Stimulated activated CD4-positive, alpha-beta T cell treated with anti-CD3 and anti-CD28 coated beads, Interleukin-1b, Interleukin-23, amount 100 ng/mL, for 4 hours (primary cell): ENCODE results near the gene SIPA1L3.
A peak's percentile ranks its signal among the peaks of the same experiment; 100 is the strongest.

Experiments used
- DNase-seq, 2 donors: peaks; one replicate each; pipeline ENCODE4 v3.0.0-alpha.2; 2020; ENCODE audit warnings: low read depth in 2 of 2

SIPA1L3 gene

GRCh38 chr19:38111898-38112297 is 204.9 kb downstream of the SIPA1L3 start:
- no peak for DNase-seq

GRCh38 chr19:38114651-38115050 is 207.6 kb downstream of the SIPA1L3 start:
- DNase-seq: no peak

GRCh38 chr19:38115271-38115802 is 208.3 kb downstream of the SIPA1L3 start:
- no peak for DNase-seq

- no peak for DNase-seq
Observed at GRCh38 chr19:38118176-38118575, 211.2 kb downstream of the SIPA1L3 start.

- no peak for DNase-seq
Observed at GRCh38 chr19:38120471-38121025, 213.5 kb downstream of the SIPA1L3 start.

- DNase-seq: no peak
Observed at GRCh38 chr19:38122402-38123093, 215.5 kb downstream of the SIPA1L3 start.

GRCh38 chr19:38125238-38125637 is 218.2 kb downstream of the SIPA1L3 start:
- no peak for DNase-seq

- no peak for DNase-seq
Observed at GRCh38 chr19:38130399-38130798, 223.4 kb downstream of the SIPA1L3 start.

GRCh38 chr19:38132781-38133180 is 225.8 kb downstream of the SIPA1L3 start:
- DNase-seq: no peak

- no peak for DNase-seq
Observed at GRCh38 chr19:38133319-38133718, 226.3 kb downstream of the SIPA1L3 start.

GRCh38 chr19:38134540-38135149 is 227.6 kb downstream of the SIPA1L3 start:
- DNase-seq: no peak

GRCh38 chr19:38135150-38135998 is 228.4 kb downstream of the SIPA1L3 start:
- DNase-seq: no peak

- no peak for DNase-seq
Observed at GRCh38 chr19:38139122-38139521, 232.1 kb downstream of the SIPA1L3 start.

- DNase-seq: no peak
Observed at GRCh38 chr19:38141108-38141507, 234.1 kb downstream of the SIPA1L3 start.

GRCh38 chr19:38142176-38143035 is 235.4 kb downstream of the SIPA1L3 start:
- peak; percentile 19 to 23 for DNase-seq

GRCh38 chr19:38143847-38144246 is 236.8 kb downstream of the SIPA1L3 start:
- no peak for DNase-seq

GRCh38 chr19:38144667-38145066 is 237.7 kb downstream of the SIPA1L3 start:
- no peak for DNase-seq

GRCh38 chr19:38145623-38146022 is 238.6 kb downstream of the SIPA1L3 start:
- no peak for DNase-seq

GRCh38 chr19:38148337-38148736 is 241.3 kb downstream of the SIPA1L3 start:
- DNase-seq: no peak

GRCh38 chr19:38149661-38150061 is 242.7 kb downstream of the SIPA1L3 start:
- no peak for DNase-seq

- DNase-seq: no peak
Observed at GRCh38 chr19:38151242-38151641, 244.2 kb downstream of the SIPA1L3 start.
